ENCODE data around the gene DENND1C.

The DENND1C gene

DNA sequence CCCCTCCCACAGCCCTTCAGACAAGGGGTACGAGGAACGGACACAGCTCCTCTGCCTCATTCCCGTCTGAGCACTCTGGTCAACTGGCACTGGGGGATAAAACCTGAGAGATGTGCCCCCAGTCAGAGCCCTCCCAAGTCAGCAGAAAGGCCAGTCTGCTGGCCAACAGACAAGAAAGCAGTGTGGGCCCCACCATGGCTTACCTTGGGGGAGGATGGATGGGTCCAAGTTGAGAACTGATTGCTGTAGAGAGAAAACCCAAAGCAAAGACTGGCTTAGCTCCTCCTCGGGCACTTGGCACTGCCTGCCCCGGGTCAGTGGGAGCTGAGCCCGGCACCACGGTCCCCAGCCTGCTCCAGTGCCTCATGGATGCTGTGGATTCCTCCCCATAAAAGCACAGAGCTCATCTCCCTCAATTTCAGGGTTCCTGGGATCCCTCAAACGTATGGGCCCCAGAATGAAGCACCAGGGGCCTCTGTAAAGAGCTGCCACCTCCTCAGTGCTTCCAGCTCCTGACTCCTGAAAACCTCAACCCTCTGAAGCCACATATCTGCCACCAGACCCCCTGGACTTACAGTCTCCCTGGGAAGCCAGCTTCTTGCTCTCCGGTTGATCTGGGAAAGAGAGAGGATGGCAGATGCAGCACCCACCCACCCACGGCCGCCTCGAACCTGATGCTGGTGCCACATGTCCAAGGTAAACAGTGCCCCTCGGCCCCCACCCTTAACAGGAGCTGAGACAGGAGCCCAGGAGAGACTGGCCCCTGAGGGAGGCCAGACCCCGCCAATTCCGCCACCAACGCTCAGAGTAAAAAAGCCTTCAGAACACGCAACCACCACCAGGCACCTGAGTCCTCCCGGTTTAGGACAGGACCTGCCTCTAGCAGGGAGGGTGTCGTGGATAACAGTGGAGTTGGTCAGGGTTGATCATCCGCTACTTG lies 60.2 kb downstream of the DENND1C start:
- DNase-seq = no peak

DNA sequence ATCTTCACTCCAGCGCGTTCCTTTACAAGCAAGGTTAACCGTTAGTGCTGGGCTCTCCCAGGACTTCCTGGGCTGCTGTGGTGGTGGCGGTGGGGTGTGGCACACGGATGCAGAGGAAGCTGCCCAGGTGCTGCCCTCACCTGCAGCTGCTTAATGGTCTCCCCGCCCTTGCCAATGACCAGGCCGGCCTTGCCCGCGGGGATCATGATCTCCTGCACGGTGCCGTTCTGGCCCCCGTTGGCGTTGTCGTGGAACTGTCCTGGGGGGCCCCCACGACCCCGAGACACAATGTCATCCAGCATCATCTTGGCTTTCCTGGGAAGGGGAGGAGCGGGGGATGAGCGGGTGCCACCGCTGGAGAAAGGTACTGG lies 63.0 kb downstream of the DENND1C start:
- DNase-seq = no peak

DNA sequence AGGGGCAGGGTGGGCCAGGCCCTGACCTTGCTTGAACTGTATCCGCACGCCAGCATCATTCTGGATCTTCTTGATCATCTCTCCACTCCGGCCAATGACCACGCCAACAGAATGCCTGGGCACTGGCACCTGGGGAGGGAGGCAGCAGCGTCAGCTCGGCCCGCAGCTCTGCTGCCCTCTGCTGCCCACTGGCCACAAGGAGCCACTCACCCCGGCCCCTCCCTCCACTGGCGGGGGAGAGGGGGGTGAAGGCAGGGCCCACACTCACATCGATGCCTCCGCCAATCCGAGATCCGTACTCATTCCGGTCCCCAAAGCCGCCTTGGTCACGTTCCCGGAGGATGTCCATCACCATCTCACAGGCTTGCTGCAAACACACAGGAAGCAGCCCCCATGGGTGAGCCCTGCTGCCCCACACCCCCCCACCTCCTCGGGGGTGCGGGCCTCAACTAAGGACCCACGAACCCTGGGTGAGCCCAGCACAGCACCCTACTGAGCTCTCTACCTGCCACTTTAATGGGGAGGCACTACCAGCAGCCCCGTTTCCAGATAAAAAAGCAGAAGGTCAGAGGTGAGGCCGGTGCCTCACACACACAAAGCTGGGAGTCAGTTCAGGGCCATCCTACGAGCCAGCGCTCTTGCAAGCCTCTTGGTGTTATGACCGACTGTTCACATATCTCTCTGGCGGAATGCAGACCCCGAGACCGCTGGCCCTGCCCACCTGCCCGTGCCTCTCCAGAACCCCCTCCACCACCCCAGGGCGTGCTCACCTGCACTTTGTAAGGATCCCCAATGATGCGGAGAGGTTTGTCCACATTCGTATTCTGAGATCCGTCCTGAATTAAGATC lies 63.6 kb downstream of the DENND1C start:
- no peak for DNase-seq

All from NCI-H1048 (cell line).